Activated CD8-positive, alpha-beta memory T cell treated with anti-CD3 and anti-CD28 coated beads for 1 hour (primary cell): ENCODE measurements around the gene ENOPH1.

Experiments
- DNase-seq, 2 donors: peaks; one replicate each; pipeline ENCODE4 v3.0.0-alpha.2; 2020; ENCODE audit warnings: low read depth in 1 of 2; ENCODE audit errors: extremely low read depth in 1 of 2

The ENOPH1 gene

GRCh38 chr4:82425478-82425877, 4.9 kb upstream of the ENOPH1 start:
- no peak for DNase-seq

GRCh38 chr4:82428526-82428968, 1.8 kb upstream of the ENOPH1 start:
- no peak for DNase-seq

GRCh38 chr4:82428969-82429727, 1.2 kb upstream of the ENOPH1 start:
- DNase-seq = peak; percentile 68 to 91

GRCh38 chr4:82429728-82430192, 630 bp upstream of the ENOPH1 start:
- peak in 1 of 2 donors; percentile 66 for DNase-seq

GRCh38 chr4:82430964-82431745, 765 bp downstream of the ENOPH1 start:
- DNase-seq = peak in 1 of 2 donors; percentile 28

GRCh38 chr4:82431831-82432230, 1.4 kb downstream of the ENOPH1 start:
- DNase-seq = no peak

GRCh38 chr4:82432596-82432995, 2.2 kb downstream of the ENOPH1 start:
- DNase-seq = no peak

GRCh38 chr4:82433791-82434190, 3.4 kb downstream of the ENOPH1 start:
- DNase-seq = no peak

GRCh38 chr4:82434949-82435348, 4.6 kb downstream of the ENOPH1 start:
- no peak for DNase-seq

GRCh38 chr4:82436130-82436529, 5.7 kb downstream of the ENOPH1 start:
- DNase-seq = no peak

GRCh38 chr4:82436780-82437179, 6.4 kb downstream of the ENOPH1 start:
- DNase-seq = no peak

GRCh38 chr4:82437285-82438005, 7.1 kb downstream of the ENOPH1 start:
- no peak for DNase-seq

GRCh38 chr4:82439088-82439487, 8.7 kb downstream of the ENOPH1 start:
- DNase-seq = no peak

- DNase-seq = no peak
Measured at GRCh38 chr4:82447886-82448285, 17.5 kb downstream of the ENOPH1 start.

GRCh38 chr4:82450966-82451755, 20.8 kb downstream of the ENOPH1 start:
- no peak for DNase-seq

GRCh38 chr4:82452026-82452425, 21.6 kb downstream of the ENOPH1 start:
- no peak for DNase-seq

GRCh38 chr4:82457266-82457665, 26.9 kb downstream of the ENOPH1 start:
- no peak for DNase-seq

- DNase-seq = no peak
Measured at GRCh38 chr4:82458729-82459128, 28.3 kb downstream of the ENOPH1 start.

- no peak for DNase-seq
Measured at GRCh38 chr4:82461710-82462109, 31.3 kb downstream of the ENOPH1 start.

GRCh38 chr4:82462415-82462831, 32.0 kb downstream of the ENOPH1 start:
- DNase-seq = peak; percentile 61 to 70
